CD4-positive, CD25-positive, alpha-beta regulatory T cell (primary cell): ENCODE results near the gene ECM1. TPM values are rescaled to one million over a fixed set of nuclear protein-coding genes. Genes with fewer than 3 reads are reported as not detected.
A peak's percentile ranks its signal among the peaks of the same experiment; 100 is the strongest.

ENCODE experiments used
- ATAC-seq, 2 donors: fragments of 150-1000 bp; cut with Tn5 transposase; one replicate each; pipeline ENCODE4 v1.10.0; 2021; ENCODE audit warnings: low read depth in 2 of 2, moderate number of reproducible peaks in 2 of 2, moderate library complexity in 1 of 2
- DNase-seq, 3 donors: peaks; one replicate each; pipeline versions ENCODE4 v3.0.0 to v3.0.0-alpha.2; 2012 to 2022; ENCODE audit warnings: mixed read lengths in 1 of 3
- H3K27ac ChIP-seq: one replicate; pipeline ENCODE4 v1.7.0; 2013; ENCODE audit warnings: mild to moderate bottlenecking, low read length; ENCODE audit not compliant: insufficient read depth, poor library complexity, severe bottlenecking
- H3K27me3 ChIP-seq: one replicate; pipeline ENCODE4 v1.7.0; 2013; ENCODE audit warnings: low read length; ENCODE audit not compliant: control insufficient read depth, insufficient read depth
- H3K36me3 ChIP-seq: one replicate; pipeline ENCODE4 v1.7.0; 2013; ENCODE audit warnings: mild to moderate bottlenecking, low read length, moderate library complexity; ENCODE audit not compliant: control insufficient read depth, insufficient read depth
- H3K4me1 ChIP-seq: 2 replicates; pipeline ENCODE4 v1.7.0; 2013; ENCODE audit warnings: mild to moderate bottlenecking, low read length; ENCODE audit not compliant: insufficient read depth, control insufficient read depth, poor library complexity, severe bottlenecking
- H3K4me3 ChIP-seq: one replicate; pipeline ENCODE4 v1.7.0; 2013; ENCODE audit warnings: low read depth, mild to moderate bottlenecking, low read length, moderate library complexity
- H3K9me3 ChIP-seq, 2 experiments: 1 replicate in 1 of 2; 2 replicates in 1 of 2; pipeline ENCODE4 v1.7.0; 2013; ENCODE audit warnings: low read length in 2 of 2, mild to moderate bottlenecking in 1 of 2, moderate library complexity in 1 of 2; ENCODE audit not compliant: control insufficient read depth in 2 of 2
- H3K27ac Mint-ChIP-seq, 3 donors: one replicate each; pipeline ENCODE4 v1.8.0; 2020 to 2022; ENCODE audit warnings: mild to moderate bottlenecking in 3 of 3, mixed read lengths in 3 of 3, moderate library complexity in 2 of 3
- H3K27me3 Mint-ChIP-seq: one replicate; pipeline ENCODE4 v1.8.0; 2022; ENCODE audit warnings: mild to moderate bottlenecking, mixed read lengths
- H3K36me3 Mint-ChIP-seq: one replicate; pipeline ENCODE4 v1.8.0; 2020; ENCODE audit warnings: mixed read lengths
- H3K4me1 Mint-ChIP-seq, 4 donors: one replicate each; pipeline ENCODE4 v1.8.0; 2020 to 2022; ENCODE audit warnings: mixed read lengths in 4 of 4, mild to moderate bottlenecking in 1 of 4
- H3K4me3 Mint-ChIP-seq, 4 donors: one replicate each; pipeline ENCODE4 v1.8.0; 2020 to 2022; ENCODE audit warnings: mild to moderate bottlenecking in 4 of 4, mixed read lengths in 4 of 4, moderate library complexity in 3 of 4
- H3K9me3 Mint-ChIP-seq, 7 donors: one replicate each; pipeline ENCODE4 v1.8.0; 2020 to 2022; ENCODE audit warnings: mixed read lengths in 7 of 7, mild to moderate bottlenecking in 3 of 7, moderate library complexity in 2 of 7
- polyA plus RNA-seq, 4 donors: library from polyadenylated mRNA; unstranded; fragments of 300-500 nt; fragmentation: Illumina TruSeq; gene quantifications; one replicate each; pipeline ENCODE4 v1.2.3, GENCODE V29; 2021
- total RNA-seq: library from RNA; stranded (reverse); gene quantifications from one replicate; pipeline ENCODE4 v1.2.3, GENCODE V29; 2022

ECM1 gene
- total and polyA plus RNA-seq, 5 donors from 2014 or later = 0.10 to 0.22 TPM; not detected in 3

DNA sequence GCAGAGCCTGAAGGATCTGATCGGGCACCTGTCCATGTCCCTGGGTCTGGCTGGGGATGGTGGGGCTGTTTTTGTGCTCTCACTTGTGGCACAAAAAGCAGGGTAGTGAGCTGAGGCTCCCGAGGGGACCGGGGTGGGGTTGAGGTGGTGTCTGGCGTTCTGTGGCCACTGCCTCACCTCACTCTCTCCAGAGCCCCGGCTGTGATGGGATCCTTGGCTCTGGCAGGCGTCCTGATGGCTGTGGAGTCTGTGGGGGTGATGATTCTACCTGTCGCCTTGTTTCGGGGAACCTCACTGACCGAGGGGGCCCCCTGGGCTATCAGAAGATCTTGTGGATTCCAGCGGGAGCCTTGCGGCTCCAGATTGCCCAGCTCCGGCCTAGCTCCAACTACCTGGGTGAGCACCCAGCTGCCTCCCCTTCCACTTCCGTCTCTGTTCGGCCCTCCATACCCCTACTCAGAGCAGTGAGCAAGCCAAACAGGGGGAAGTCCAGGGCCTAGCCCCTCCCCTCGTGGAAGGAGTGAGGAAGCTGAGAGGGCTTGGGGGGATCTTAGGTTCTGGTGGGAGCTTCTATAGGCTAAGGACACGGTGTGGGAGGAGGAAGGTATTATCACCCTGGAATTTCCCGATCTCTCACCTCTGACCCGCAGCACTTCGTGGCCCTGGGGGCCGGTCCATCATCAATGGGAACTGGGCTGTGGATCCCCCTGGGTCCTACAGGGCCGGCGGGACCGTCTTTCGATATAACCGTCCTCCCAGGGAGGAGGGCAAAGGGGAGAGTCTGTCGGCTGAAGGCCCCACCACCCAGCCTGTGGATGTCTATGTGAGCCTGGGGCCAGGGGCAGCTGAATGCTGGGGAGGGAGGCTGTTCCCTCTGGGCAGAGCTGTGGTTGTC lies 48.3 kb downstream of the ECM1 start:
- H3K36me3 Mint-ChIP-seq = peaks cover 5% of the 10 kb centered on the region
- H3K27ac Mint-ChIP-seq = no peak overlapping the region
- H3K4me3 ChIP-seq = no peak overlapping the region
- peaks cover 4 to 28% (median 16%) of the 10 kb centered on the region in 4 donors for H3K4me1 Mint-ChIP-seq
- H3K27ac ChIP-seq = no peak overlapping the region
- no peaks in the 10 kb centered on the region for H3K9me3 Mint-ChIP-seq
- H3K36me3 ChIP-seq = peaks cover 3% of the 10 kb centered on the region
- DNase-seq = no peak
- H3K4me1 ChIP-seq = peaks cover 22% of the 10 kb centered on the region
- no peak for ATAC-seq
- peak overlapping the region in 1 of 4 donors; percentile 40 for H3K4me3 Mint-ChIP-seq
- H3K27me3 ChIP-seq = no peaks in the 10 kb centered on the region
- H3K27me3 Mint-ChIP-seq = peaks cover 8% of the 10 kb centered on the region
- H3K9me3 ChIP-seq = no peaks in the 10 kb centered on the region

DNA sequence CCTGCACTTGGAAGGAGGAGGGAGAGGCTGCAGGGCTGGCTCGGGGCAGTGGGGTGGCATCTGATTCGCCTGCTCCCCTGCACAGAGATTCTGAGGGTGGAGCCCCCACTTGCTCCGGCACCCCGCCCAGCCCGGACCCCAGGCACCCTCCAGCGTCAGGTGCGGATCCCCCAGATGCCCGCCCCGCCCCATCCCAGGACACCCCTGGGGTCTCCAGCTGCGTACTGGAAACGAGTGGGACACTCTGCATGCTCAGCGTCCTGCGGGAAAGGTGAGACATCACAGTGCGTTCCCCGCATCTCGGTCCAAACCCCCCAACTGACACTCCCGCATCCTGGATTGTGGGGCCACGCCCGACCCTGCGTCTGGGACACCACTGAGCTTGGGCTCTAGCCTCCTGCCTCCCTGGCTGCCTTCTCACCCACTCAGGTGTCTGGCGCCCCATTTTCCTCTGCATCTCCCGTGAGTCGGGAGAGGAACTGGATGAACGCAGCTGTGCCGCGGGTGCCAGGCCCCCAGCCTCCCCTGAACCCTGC lies 49.2 kb downstream of the ECM1 start:
- Histone ChIP-seq H3K27me3 (no peaks in the 10 kb centered on the region), H3K36me3 (peaks cover 3% of the 10 kb centered on the region), H3K9me3 (no peaks in the 10 kb centered on the region), H3K27ac (no peak overlapping the region), H3K4me3 (no peak overlapping the region), H3K4me1 (peaks cover 26% of the 10 kb centered on the region)
- Mint-ChIP-seq H3K4me1 (peaks cover 4 to 28% (median 19%) of the 10 kb centered on the region in 4 donors), H3K4me3 (no peak overlapping the region), H3K27me3 (peaks cover 4% of the 10 kb centered on the region), H3K36me3 (peaks cover 7% of the 10 kb centered on the region), H3K9me3 (no peaks in the 10 kb centered on the region), H3K27ac (peak overlapping the region in 1 of 3 donors; percentile 38)
- DNase-seq = no peak
- no peak for ATAC-seq

- Histone ChIP-seq H3K9me3 (no peaks in the 10 kb centered on the region), H3K36me3 (peaks cover 3% of the 10 kb centered on the region), H3K4me1 (peaks cover 32% of the 10 kb centered on the region), H3K27me3 (no peaks in the 10 kb centered on the region), H3K27ac (no peak overlapping the region), H3K4me3 (no peak overlapping the region)
- peaks cover 7% of the 10 kb centered on the region for H3K36me3 Mint-ChIP-seq
- peaks cover 4 to 30% (median 19%) of the 10 kb centered on the region in 4 donors for H3K4me1 Mint-ChIP-seq
- no peak overlapping the region for H3K27ac Mint-ChIP-seq
- no peaks in the 10 kb centered on the region for H3K9me3 Mint-ChIP-seq
- H3K27me3 Mint-ChIP-seq = no peaks in the 10 kb centered on the region
- H3K4me3 Mint-ChIP-seq = no peak overlapping the region
- ATAC-seq (no peak), DNase-seq (no peak)
These were observed 49.9 kb downstream of the ECM1 start for GRCh38 chr1:150557813-150558212.

- no peak overlapping the region for H3K27ac ChIP-seq
- peaks cover 3% of the 10 kb centered on the region for H3K36me3 ChIP-seq
- Mint-ChIP-seq H3K36me3 (peaks cover 7% of the 10 kb centered on the region), H3K4me3 (no peak overlapping the region), H3K27ac (no peak overlapping the region), H3K9me3 (no peaks in the 10 kb centered on the region), H3K4me1 (peaks cover 4 to 35% (median 22%) of the 10 kb centered on the region in 4 donors), H3K27me3 (no peaks in the 10 kb centered on the region)
- peaks cover 37% of the 10 kb centered on the region for H3K4me1 ChIP-seq
- H3K27me3 ChIP-seq = no peaks in the 10 kb centered on the region
- no peak overlapping the region for H3K4me3 ChIP-seq
- DNase-seq = no peak
- no peak for ATAC-seq
- no peaks in the 10 kb centered on the region for H3K9me3 ChIP-seq
These were observed 50.4 kb downstream of the ECM1 start for GRCh38 chr1:150558303-150558704.

DNA sequence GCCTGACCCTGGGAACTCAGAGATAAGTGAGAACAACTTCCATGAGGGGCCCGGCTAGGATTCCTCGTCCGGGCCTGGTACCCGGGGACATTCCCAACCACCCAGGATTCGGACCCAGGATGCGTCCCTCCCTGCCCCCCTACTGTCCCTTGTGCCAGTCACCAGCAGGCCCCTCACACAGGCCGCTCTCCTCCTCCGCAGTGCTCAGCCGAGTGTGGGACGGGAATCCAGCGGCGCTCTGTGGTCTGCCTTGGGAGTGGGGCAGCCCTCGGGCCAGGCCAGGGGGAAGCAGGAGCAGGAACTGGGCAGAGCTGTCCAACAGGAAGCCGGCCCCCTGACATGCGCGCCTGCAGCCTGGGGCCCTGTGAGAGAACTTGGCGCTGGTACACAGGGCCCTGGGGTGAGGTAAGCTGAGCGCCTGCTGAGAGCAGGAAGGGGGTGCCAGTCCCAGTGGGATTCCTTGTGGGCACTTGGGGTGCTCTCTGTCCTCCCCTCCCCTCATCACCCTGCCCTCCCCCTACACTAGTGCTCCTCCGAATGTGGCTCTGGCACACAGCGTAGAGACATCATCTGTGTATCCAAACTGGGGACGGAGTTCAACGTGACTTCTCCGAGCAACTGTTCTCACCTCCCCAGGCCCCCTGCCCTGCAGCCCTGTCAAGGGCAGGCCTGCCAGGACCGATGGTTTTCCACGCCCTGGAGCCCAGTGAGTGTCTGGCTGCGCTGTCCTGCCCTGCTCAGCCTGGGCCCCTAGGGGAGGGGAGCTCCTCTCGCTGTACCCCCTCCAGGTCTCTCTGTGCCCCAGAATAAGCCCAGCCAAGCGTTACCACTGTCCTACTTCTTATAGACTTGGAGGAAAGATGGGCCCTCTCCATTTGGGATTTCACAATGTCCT lies 51.1 kb downstream of the ECM1 start:
- ATAC-seq = no peak
- Histone ChIP-seq H3K36me3 (peaks cover 3% of the 10 kb centered on the region), H3K27ac (peak overlapping the region; percentile 38), H3K27me3 (no peaks in the 10 kb centered on the region), H3K4me1 (peaks cover 44% of the 10 kb centered on the region), H3K9me3 (no peaks in the 10 kb centered on the region), H3K4me3 (no peak overlapping the region)
- H3K27ac Mint-ChIP-seq = peak overlapping the region in 1 of 3 donors; percentile 100
- H3K9me3 Mint-ChIP-seq = no peaks in the 10 kb centered on the region
- H3K27me3 Mint-ChIP-seq = no peaks in the 10 kb centered on the region
- H3K4me3 Mint-ChIP-seq = no peak overlapping the region
- DNase-seq = no peak
- H3K36me3 Mint-ChIP-seq = peaks cover 10% of the 10 kb centered on the region
- peaks cover 9 to 42% (median 28%) of the 10 kb centered on the region in 4 donors for H3K4me1 Mint-ChIP-seq

DNA sequence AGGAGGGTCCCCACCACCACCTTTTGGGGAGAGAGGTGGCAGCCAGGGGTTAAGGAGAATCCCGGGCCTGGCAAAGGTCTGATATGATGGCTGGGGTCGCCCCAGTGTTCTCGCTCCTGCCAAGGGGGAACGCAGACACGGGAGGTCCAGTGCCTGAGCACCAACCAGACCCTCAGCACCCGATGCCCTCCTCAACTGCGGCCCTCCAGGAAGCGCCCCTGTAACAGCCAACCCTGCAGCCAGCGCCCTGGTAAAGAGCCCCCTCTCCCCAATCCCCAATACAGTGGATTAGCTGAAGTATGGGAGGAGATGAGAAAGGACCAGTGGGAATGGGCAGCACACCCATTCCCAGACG lies 51.7 kb downstream of the ECM1 start:
- Mint-ChIP-seq H3K36me3 (peaks cover 10% of the 10 kb centered on the region), H3K27ac (peak overlapping the region in 2 of 3 donors; percentile 99 to 100)
- peaks cover 50% of the 10 kb centered on the region for H3K4me1 ChIP-seq

DNA sequence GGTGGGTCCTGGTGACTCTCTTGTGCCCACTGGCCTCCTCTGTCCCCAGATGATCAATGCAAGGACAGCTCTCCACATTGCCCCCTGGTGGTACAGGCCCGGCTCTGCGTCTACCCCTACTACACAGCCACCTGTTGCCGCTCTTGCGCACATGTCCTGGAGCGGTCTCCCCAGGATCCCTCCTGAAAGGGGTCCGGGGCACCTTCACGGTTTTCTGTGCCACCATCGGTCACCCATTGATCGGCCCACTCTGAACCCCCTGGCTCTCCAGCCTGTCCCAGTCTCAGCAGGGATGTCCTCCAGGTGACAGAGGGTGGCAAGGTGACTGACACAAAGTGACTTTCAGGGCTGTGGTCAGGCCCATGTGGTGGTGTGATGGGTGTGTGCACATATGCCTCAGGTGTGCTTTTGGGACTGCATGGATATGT lies 52.1 kb downstream of the ECM1 start:
- Histone ChIP-seq H3K27me3 (no peaks in the 10 kb centered on the region), H3K4me3 (peak overlapping the region; percentile 90), H3K36me3 (peaks cover 3% of the 10 kb centered on the region), H3K27ac (peak overlapping the region; percentile 95), H3K4me1 (peaks cover 54% of the 10 kb centered on the region), H3K9me3 (no peaks in the 10 kb centered on the region)
- Mint-ChIP-seq H3K9me3 (no peaks in the 10 kb centered on the region), H3K27ac (peak overlapping the region; percentile 76 to 100 (median 99)), H3K4me1 (peaks cover 12 to 52% (median 36%) of the 10 kb centered on the region in 4 donors), H3K36me3 (peaks cover 10% of the 10 kb centered on the region), H3K4me3 (peak overlapping the region; percentile 88 to 100 (median 96)), H3K27me3 (no peaks in the 10 kb centered on the region)
- peak; percentile 63 to 82 (median 75) for DNase-seq
- ATAC-seq = no peak

More for the DNA sequence above, 51.7 kb downstream of the ECM1 start:
- Mint-ChIP-seq H3K4me1 (peaks cover 12 to 48% (median 32%) of the 10 kb centered on the region in 4 donors), H3K4me3 (peak overlapping the region in 2 of 4 donors; percentile 88 to 93), H3K9me3 (no peaks in the 10 kb centered on the region), H3K27me3 (no peaks in the 10 kb centered on the region)
- no peak for DNase-seq
- Histone ChIP-seq H3K4me3 (no peak overlapping the region), H3K27ac (peak overlapping the region; percentile 95), H3K27me3 (no peaks in the 10 kb centered on the region), H3K36me3 (peaks cover 3% of the 10 kb centered on the region), H3K9me3 (no peaks in the 10 kb centered on the region)
- no peak for ATAC-seq
